H9 (cell line): ENCODE results near the gene ABHD14A. TPM values are rescaled to one million over a fixed set of nuclear protein-coding genes. Genes with fewer than 3 reads are reported as not detected.

Experiments used
- DNase-seq: peaks from one replicate; pipeline ENCODE4 v3.0.0-alpha.2; 2017
- H2AFZ ChIP-seq: one replicate; pipeline ENCODE4 v1.6.1; 2013; ENCODE audit warnings: mild to moderate bottlenecking, low read length, control low read depth, moderate library complexity
- H2AK5ac ChIP-seq: 2 replicates; pipeline ENCODE4 v1.6.1; 2013; ENCODE audit warnings: low read length, control low read depth, mixed read lengths; ENCODE audit not compliant: insufficient read length
- H2BK120ac ChIP-seq: one replicate; pipeline ENCODE4 v1.6.1; 2013; ENCODE audit warnings: low read depth, mild to moderate bottlenecking, low read length, control low read depth, inconsistent platforms; ENCODE audit not compliant: poor library complexity, severe bottlenecking
- H2BK12ac ChIP-seq: 2 replicates; pipeline ENCODE4 v1.6.1; 2013; ENCODE audit warnings: low read length, control low read depth, mixed read lengths, low read depth; ENCODE audit not compliant: insufficient read length
- H2BK15ac ChIP-seq: 2 replicates; pipeline ENCODE4 v1.6.1; 2013; ENCODE audit warnings: low read depth, low read length, control low read depth
- H2BK20ac ChIP-seq: one replicate; pipeline ENCODE4 v1.6.1; 2013; ENCODE audit warnings: low read depth, mild to moderate bottlenecking, low read length, control low read depth, inconsistent platforms; ENCODE audit not compliant: poor library complexity, severe bottlenecking
- H2BK5ac ChIP-seq: 2 replicates; pipeline ENCODE4 v1.6.1; 2013; ENCODE audit warnings: low read length, control low read depth, mixed read lengths; ENCODE audit not compliant: insufficient read length
- H3K14ac ChIP-seq: 2 replicates; pipeline ENCODE4 v1.6.1; 2013; ENCODE audit warnings: low read length, control low read depth; ENCODE audit not compliant: insufficient read depth
- H3K18ac ChIP-seq: 2 replicates; pipeline ENCODE4 v1.6.1; 2013; ENCODE audit warnings: low read depth, mild to moderate bottlenecking, mixed read lengths, low read length, control low read depth; ENCODE audit not compliant: insufficient read length
- H3K23ac ChIP-seq: 2 replicates; pipeline ENCODE4 v1.6.1; 2013; ENCODE audit warnings: low read length, control low read depth, mixed read lengths, low read depth; ENCODE audit not compliant: insufficient read length
- H3K23me2 ChIP-seq: 2 replicates; pipeline ENCODE4 v1.6.1; 2013; ENCODE audit warnings: low read depth, mild to moderate bottlenecking, mixed read lengths, low read length, control low read depth; ENCODE audit not compliant: insufficient read length, poor library complexity, severe bottlenecking
- H3K27ac ChIP-seq: 2 replicates; pipeline ENCODE4 v1.5.1; 2013; ENCODE audit warnings: low read length, control low read depth, mixed read lengths, low read depth; ENCODE audit not compliant: insufficient read length
- H3K27me3 ChIP-seq: 2 replicates; pipeline ENCODE4 v1.6.1; 2013; ENCODE audit warnings: low read length, control low read depth, inconsistent platforms; ENCODE audit not compliant: insufficient read depth
- H3K4ac ChIP-seq: 2 replicates; pipeline ENCODE4 v1.6.1; 2013; ENCODE audit warnings: low read depth, mild to moderate bottlenecking, control low read depth, inconsistent platforms, low read length, moderate library complexity
- H3K4me1 ChIP-seq: 2 replicates; pipeline ENCODE4 v1.6.1; 2013; ENCODE audit warnings: low read length, control low read depth, inconsistent platforms; ENCODE audit not compliant: insufficient read depth
- H3K4me2 ChIP-seq: 2 replicates; pipeline ENCODE4 v1.6.1; 2013; ENCODE audit warnings: low read length, control low read depth, mixed read lengths; ENCODE audit not compliant: insufficient read length, insufficient read depth
- H3K56ac ChIP-seq: 2 replicates; pipeline ENCODE4 v1.6.1; 2013; ENCODE audit warnings: low read depth, mild to moderate bottlenecking, mixed read lengths, low read length, control low read depth; ENCODE audit not compliant: insufficient read length
- H3K79me1 ChIP-seq: 2 replicates; pipeline ENCODE4 v1.6.1; 2013; ENCODE audit warnings: low read depth, mild to moderate bottlenecking, moderate library complexity, low read length, control low read depth, inconsistent platforms; ENCODE audit not compliant: insufficient read depth, poor library complexity, severe bottlenecking
- H3K79me2 ChIP-seq: 2 replicates; pipeline ENCODE4 v1.6.1; 2013; ENCODE audit warnings: low read length, control low read depth, inconsistent platforms; ENCODE audit not compliant: insufficient read depth
- H3K9ac ChIP-seq: 2 replicates; pipeline ENCODE4 v1.6.1; 2013; ENCODE audit warnings: low read length, control low read depth, mixed read lengths; ENCODE audit not compliant: insufficient read length; ENCODE audit errors: extremely low read depth
- H3K9me3 ChIP-seq: one replicate; pipeline ENCODE4 v1.6.1; 2013; ENCODE audit warnings: low read depth, low read length, inconsistent platforms; ENCODE audit not compliant: control insufficient read depth
- H3T11ph ChIP-seq: one replicate; pipeline ENCODE4 v1.6.1; 2013; ENCODE audit warnings: mild to moderate bottlenecking, low read length, control low read depth, inconsistent platforms
- H4K20me1 ChIP-seq: one replicate; pipeline ENCODE4 v1.6.1; 2013; ENCODE audit not compliant: control insufficient read depth, insufficient read length, insufficient read depth
- H4K5ac ChIP-seq: 2 replicates; pipeline ENCODE4 v1.6.1; 2013; ENCODE audit warnings: low read depth, mild to moderate bottlenecking, mixed read lengths, low read length, control low read depth; ENCODE audit not compliant: insufficient read length
- H4K8ac ChIP-seq: replicated peaks from 2 replicates; pipeline ENCODE4 v1.6.1; 2013; ENCODE audit warnings: low read length, control low read depth, mixed read lengths, low read depth; ENCODE audit not compliant: insufficient read length
- H4K91ac ChIP-seq: 2 replicates; pipeline ENCODE4 v1.6.1; 2013; ENCODE audit warnings: low read depth, mild to moderate bottlenecking, moderate library complexity, mixed read lengths, low read length, control low read depth; ENCODE audit not compliant: insufficient read length
- H3K27ac Mint-ChIP-seq, 3 experiments: 2 replicates in 2 of 3; 3 replicates in 1 of 3; pipeline ENCODE4 v1.8.0; 2020 to 2021; ENCODE audit warnings: mixed read lengths in 3 of 3, mild to moderate bottlenecking in 1 of 3, moderate library complexity in 1 of 3
- H3K27me3 Mint-ChIP-seq: 2 replicates; pipeline ENCODE4 v1.8.0; 2021; ENCODE audit warnings: low read depth, mild to moderate bottlenecking, moderate library complexity, mixed read lengths
- H3K36me3 Mint-ChIP-seq, 3 experiments: 2 replicates in 2 of 3; 3 replicates in 1 of 3; pipeline ENCODE4 v1.8.0; 2020 to 2021; ENCODE audit warnings: low read depth in 3 of 3, mixed read lengths in 3 of 3; ENCODE audit not compliant: insufficient read depth in 1 of 3
- H3K4me1 Mint-ChIP-seq, 2 experiments: 2 replicates each; pipeline ENCODE4 v1.8.0; 2020; ENCODE audit warnings: mixed read lengths in 2 of 2
- H3K4me3 Mint-ChIP-seq, 2 experiments: 2 replicates in 1 of 2; 3 replicates in 1 of 2; pipeline ENCODE4 v1.8.0; 2020 to 2021; ENCODE audit warnings: mild to moderate bottlenecking in 2 of 2, mixed read lengths in 2 of 2, moderate library complexity in 1 of 2
- H3K9me3 Mint-ChIP-seq, 2 experiments: 2 replicates in 1 of 2; 3 replicates in 1 of 2; pipeline ENCODE4 v1.8.0; 2020; ENCODE audit warnings: mild to moderate bottlenecking in 2 of 2, mixed read lengths in 2 of 2, moderate library complexity in 1 of 2
- CTCF ChIP-seq: fragments of 200-600 bp; sonication (generic); conservative IDR thresholded peaks from 3 replicates; pipeline ENCODE4 v1.8.0; 2021; ENCODE audit warnings: antibody characterized with exemption, mild to moderate bottlenecking
- WGBS: extraction: QIAGEN DNeasy Blood & Tissue Kit; methylation state at CpG from one replicate; pipeline ENCODE4 v1.1.7; 2013; ENCODE audit warnings: missing lambda C conversion rate, low lambda C conversion rate, mixed read lengths; ENCODE audit not compliant: insufficient read length; ENCODE audit errors: extremely low coverage; 5-methylcytosine and 5-hydroxymethylcytosine counted together
- total RNA-seq: library from RNA; stranded (reverse); gene quantifications from 2 replicates; pipeline ENCODE4 v1.2.1, GENCODE V29; 2021

Gene ABHD14A
- total RNA-seq, 1 experiment from 2014 or later = 3.1 TPM

- Histone ChIP-seq H3K9me3 (no peaks in the 10 kb centered on the region), H3T11ph (no peak overlapping the region), H4K5ac (no peak overlapping the region), H2AFZ (no peak overlapping the region), H3K56ac (no peak overlapping the region), H3K9ac (no peak overlapping the region), H2BK5ac (no peak overlapping the region), H2AK5ac (no peak overlapping the region), H4K91ac (no peak overlapping the region), H3K4me1 (peaks cover 3% of the 10 kb centered on the region; the same call in 1 of the 2 replicates), H3K79me1 (no peaks in the 10 kb centered on the region), H4K8ac (no peak overlapping the region), H2BK20ac (no peak overlapping the region), H3K14ac (no peak overlapping the region), H3K4me2 (peak overlapping the region; percentile 86), H3K23ac (no peak overlapping the region), H3K79me2 (no peaks in the 10 kb centered on the region), H3K27me3 (no peaks in the 10 kb centered on the region), H3K4ac (no peak overlapping the region), H3K27ac (no peak overlapping the region), H3K23me2 (peaks cover 6% of the 10 kb centered on the region), H4K20me1 (peaks cover 3% of the 10 kb centered on the region), H2BK15ac (no peak overlapping the region), H3K18ac (no peak overlapping the region), H2BK12ac (no peak overlapping the region), H2BK120ac (no peak overlapping the region)
- H3K4me3 Mint-ChIP-seq = peak overlapping the region; percentile 68 to 88
- peaks cover 7% of the 10 kb centered on the region for H3K27me3 Mint-ChIP-seq
- peaks cover 0 to 2% (median under 1%) of the 10 kb centered on the region in 3 experiments; a peak in 4 of 7 replicates for H3K36me3 Mint-ChIP-seq
- DNase-seq = peak; percentile 86
- peaks cover 0 to 2% of the 10 kb centered on the region in 2 experiments; a peak in 2 of 5 replicates for H3K9me3 Mint-ChIP-seq
- TF ChIP-seq CTCF = peak; percentile 82
- H3K27ac Mint-ChIP-seq = peak overlapping the region; percentile 49 to 79 (median 62); a peak in 6 of 7 replicates
- no CpG with 5 or more reads among the region's 4 CpGs for whole genome bisulfite sequencing
- H3K4me1 Mint-ChIP-seq = peaks cover 11 to 22% of the 10 kb centered on the region in 2 experiments
Measured at GRCh38 chr3:51982352-51982837, 7.5 kb downstream of the ABHD14A start.
